Activated T-helper 1 cell treated with anti-CD3 and anti-CD28 coated beads, Interleukin-12 subunit alpha, Interleukin-12 subunit beta, Interleukin-2, Interleukin-4 antibody, amounts not matched to agents 30 ng/mL and 10 ng/mL and 1 ng/mL, durations not matched to agents 14 hours and 24 hours and 36 hours (primary cell): ENCODE measurements around the gene MARS2. TPM values are rescaled to one million over a fixed set of nuclear protein-coding genes. Genes with fewer than 3 reads are reported as not detected.
"Not testable (repeated sequence)": the region's sequence is repeated elsewhere in the genome, so short reads cannot be mapped to it uniquely, and the experiment has no call there.

ENCODE experiments used
- DNase-seq: peaks from one replicate; pipeline ENCODE4 v3.0.0; 2021; ENCODE audit warnings: low spot score
- H3K27ac Mint-ChIP-seq: one replicate; pipeline ENCODE4 v1.8.0; 2021; ENCODE audit warnings: mild to moderate bottlenecking, mixed read lengths
- H3K27me3 Mint-ChIP-seq: one replicate; pipeline ENCODE4 v1.8.0; 2022; ENCODE audit warnings: mild to moderate bottlenecking, moderate library complexity, mixed read lengths; ENCODE audit not compliant: insufficient read depth
- H3K36me3 Mint-ChIP-seq: one replicate; pipeline ENCODE4 v1.8.0; 2021; ENCODE audit warnings: low read depth, mixed read lengths
- H3K4me1 Mint-ChIP-seq: one replicate; pipeline ENCODE4 v1.8.0; 2021; ENCODE audit warnings: low read depth, mixed read lengths
- H3K4me3 Mint-ChIP-seq: one replicate; pipeline ENCODE4 v1.8.0; 2021; ENCODE audit warnings: mild to moderate bottlenecking, moderate library complexity, mixed read lengths
- H3K9me3 Mint-ChIP-seq: one replicate; pipeline ENCODE4 v1.8.0; 2021; ENCODE audit warnings: mixed read lengths
- intact Hi-C: fragments of 100-400 bp; cut with micrococcal nuclease; formaldehyde crosslinking; loops from one replicate; pipeline ENCODE4 v1.15.1; 2024
- total RNA-seq: library from RNA; stranded (reverse); gene quantifications from 2 replicates; pipeline ENCODE4 v1.2.3, GENCODE V29; 2022

MARS2 gene
- total RNA-seq, 1 donor from 2014 or later: 22.9 TPM

DNA sequence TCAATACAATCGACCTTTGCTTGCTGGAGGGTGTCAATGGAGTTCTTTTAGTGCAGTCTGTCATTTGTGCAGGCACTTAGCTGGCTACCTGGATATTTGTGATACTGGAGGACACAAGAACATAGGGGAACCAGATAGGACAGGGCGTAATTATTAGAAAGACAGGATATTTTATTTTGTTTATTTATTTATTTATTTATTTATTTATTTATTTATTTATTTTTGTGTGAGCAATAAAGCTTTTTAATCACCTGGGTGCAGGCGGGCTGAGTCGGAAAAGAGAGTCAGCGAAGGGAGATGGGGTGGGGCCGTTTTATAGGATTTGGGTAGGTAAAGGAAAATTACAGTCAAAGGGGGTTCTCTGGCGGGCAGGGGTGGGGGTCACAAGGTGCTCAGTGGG, 4.0 kb downstream of the MARS2 start:
- intact Hi-C loops: loop anchor here (5.0 to 10.0 kb wide), 5 partner anchors 382 to 1424 kb away; partner anchors contain the start of gene PGAP1
- not testable (repeated sequence) for H3K27ac Mint-ChIP-seq, H3K27me3 Mint-ChIP-seq, DNase-seq, H3K9me3 Mint-ChIP-seq
- Mint-ChIP-seq H3K4me3 (peak overlapping the region; percentile 6), H3K36me3 (peaks cover 40% of the 10 kb centered on the region), H3K4me1 (peaks cover 57% of the 10 kb centered on the region)

- Mint-ChIP-seq H3K27me3 (no peaks in the 10 kb centered on the region), H3K4me3 (no peak overlapping the region), H3K27ac (no peak overlapping the region), H3K4me1 (peaks cover 52% of the 10 kb centered on the region), H3K9me3 (no peaks in the 10 kb centered on the region), H3K36me3 (peaks cover 40% of the 10 kb centered on the region)
- intact Hi-C loops: no loop called here
- DNase-seq: no peak
Observed at GRCh38 chr2:197710424-197711042, 5.4 kb downstream of the MARS2 start.

GRCh38 chr2:197711578-197711977, 6.4 kb downstream of the MARS2 start:
- Mint-ChIP-seq H3K27ac (no peak overlapping the region), H3K4me3 (no peak overlapping the region), H3K9me3 (no peaks in the 10 kb centered on the region), H3K4me1 (peaks cover 44% of the 10 kb centered on the region), H3K27me3 (no peaks in the 10 kb centered on the region), H3K36me3 (peaks cover 37% of the 10 kb centered on the region)
- intact Hi-C loops: no loop called here
- no peak for DNase-seq

GRCh38 chr2:197713271-197713670, 8.1 kb downstream of the MARS2 start:
- Mint-ChIP-seq H3K27ac (no peak overlapping the region), H3K4me3 (no peak overlapping the region), H3K27me3 (no peaks in the 10 kb centered on the region), H3K4me1 (peaks cover 30% of the 10 kb centered on the region), H3K9me3 (no peaks in the 10 kb centered on the region), H3K36me3 (peaks cover 32% of the 10 kb centered on the region)
- no peak for DNase-seq
- intact Hi-C loops: no loop called here

- Mint-ChIP-seq H3K27me3 (no peaks in the 10 kb centered on the region), H3K4me1 (peaks cover 5% of the 10 kb centered on the region), H3K27ac (no peak overlapping the region), H3K36me3 (peaks cover 5% of the 10 kb centered on the region), H3K9me3 (no peaks in the 10 kb centered on the region), H3K4me3 (no peak overlapping the region)
- no peak for DNase-seq
- intact Hi-C loops: no loop called here
Observed at GRCh38 chr2:197717863-197718262, 12.7 kb downstream of the MARS2 start.

GRCh38 chr2:197727011-197727410, 21.8 kb downstream of the MARS2 start:
- H3K4me3 Mint-ChIP-seq: no peak overlapping the region
- intact Hi-C loops: loop anchor here (10.0 kb wide), 1 partner anchor 1362 kb away; no protein-coding TSS in a partner anchor
- DNase-seq: no peak
- H3K9me3 Mint-ChIP-seq: no peaks in the 10 kb centered on the region
- no peaks in the 10 kb centered on the region for H3K4me1 Mint-ChIP-seq
- H3K27me3 Mint-ChIP-seq: peaks cover 6% of the 10 kb centered on the region
- no peaks in the 10 kb centered on the region for H3K36me3 Mint-ChIP-seq
- H3K27ac Mint-ChIP-seq: no peak overlapping the region

DNA sequence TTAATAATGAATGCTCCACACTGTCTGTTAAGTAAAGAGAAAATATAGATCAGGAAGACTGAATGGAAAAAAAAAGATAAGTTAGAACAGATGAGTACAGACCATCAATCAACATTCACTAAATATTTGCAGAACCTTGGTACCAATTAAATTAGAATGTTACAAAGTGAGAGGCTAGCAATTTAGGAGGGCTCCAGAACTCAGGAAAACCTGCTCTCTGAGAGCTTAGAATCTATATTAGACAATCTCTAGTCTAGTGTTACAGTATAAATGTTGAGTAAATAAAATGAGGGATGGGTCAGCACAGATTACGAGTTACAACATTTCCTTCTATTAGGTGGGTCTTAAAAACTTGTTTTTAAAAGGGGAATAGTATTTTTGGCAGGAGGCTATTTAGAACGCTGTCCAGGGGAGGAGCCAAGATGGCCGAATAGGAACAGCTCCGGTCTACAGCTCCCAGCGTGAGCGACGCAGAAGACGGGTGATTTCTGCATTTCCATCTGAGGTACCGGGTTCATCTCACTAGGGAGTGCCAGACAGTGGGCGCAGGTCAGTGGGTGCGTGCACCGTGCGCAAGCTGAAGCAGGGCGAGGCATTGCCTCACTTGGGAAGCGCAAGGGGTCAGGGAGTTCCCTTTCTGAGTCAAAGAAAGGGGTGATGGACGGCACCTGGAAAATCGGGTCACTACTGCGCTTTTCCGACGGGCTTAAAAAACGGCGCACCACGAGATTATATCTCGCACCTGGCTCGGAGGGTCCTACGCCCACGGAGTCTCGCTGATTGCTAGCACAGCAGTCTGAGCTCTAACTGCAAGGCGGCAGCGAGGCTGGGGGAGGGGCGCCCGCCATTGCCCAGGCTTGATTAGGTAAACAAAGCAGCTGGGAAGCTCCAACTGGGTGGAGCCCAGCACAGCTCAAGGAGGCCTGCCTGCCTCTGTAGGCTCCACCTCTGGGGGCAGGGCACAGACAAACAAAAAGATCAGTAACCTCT, 23.7 kb downstream of the MARS2 start:
- DNase-seq: not testable (repeated sequence)

GRCh38 chr2:197740200-197740599, 35.0 kb downstream of the MARS2 start:
- Mint-ChIP-seq H3K27me3 (peaks cover 8% of the 10 kb centered on the region), H3K36me3 (no peaks in the 10 kb centered on the region), H3K9me3 (no peaks in the 10 kb centered on the region), H3K4me1 (no peaks in the 10 kb centered on the region), H3K27ac (no peak overlapping the region), H3K4me3 (no peak overlapping the region)
- no peak for DNase-seq
- intact Hi-C loops: no loop called here

More for the DNA sequence above, 23.7 kb downstream of the MARS2 start:
- not testable (repeated sequence) for H3K4me1 Mint-ChIP-seq, H3K4me3 Mint-ChIP-seq, H3K36me3 Mint-ChIP-seq, H3K27ac Mint-ChIP-seq, H3K9me3 Mint-ChIP-seq, H3K27me3 Mint-ChIP-seq
- intact Hi-C loops: loop anchor here (10.0 kb wide), 1 partner anchor 1364 kb away; no protein-coding TSS in a partner anchor

Other genes with a start within 250 kb of the MARS2 start
- gene HSPD1, start 205.5 kb upstream of the MARS2 start, total RNA-seq: 811 and 821 TPM in 2 replicates
- 325 and 343 TPM in 2 replicates for gene HSPE1, start 205.0 kb upstream of the MARS2 start, total RNA-seq
- gene MOB4, start 189.3 kb upstream of the MARS2 start, total RNA-seq: 25.1 and 27.2 TPM in 2 replicates
- gene RFTN2, start 29.8 kb upstream of the MARS2 start, total RNA-seq: not detected in 2 replicates
- 0.51 TPM in 1 of 2 replicates, not detected in the other for gene BOLL, start 80.0 kb downstream of the MARS2 start, total RNA-seq
- gene PLCL1, start 99.2 kb downstream of the MARS2 start, total RNA-seq: 0.62 and 0.78 TPM in 2 replicates